Neuronal stem cell (in vitro differentiated cells): ENCODE results near the gene LYRM4.

Source experiments
- DNase-seq: peaks from one replicate; pipeline ENCODE4 v3.0.0-alpha.2; 2013; ENCODE audit warnings: low spot score
- H2AFZ ChIP-seq: one replicate; pipeline ENCODE4 v1.6.1; 2013; ENCODE audit warnings: mild to moderate bottlenecking, low read length, inconsistent platforms
- H2AK5ac ChIP-seq: 2 replicates; pipeline ENCODE4 v1.6.1; 2013; ENCODE audit warnings: low read depth, mild to moderate bottlenecking, inconsistent platforms, low read length, moderate library complexity, mixed read lengths
- H2BK120ac ChIP-seq: 2 replicates; pipeline ENCODE4 v1.6.1; 2013; ENCODE audit warnings: low read depth, mild to moderate bottlenecking, inconsistent platforms, low read length, moderate library complexity, mixed read lengths
- H2BK12ac ChIP-seq: one replicate; pipeline ENCODE4 v1.6.1; 2013; ENCODE audit warnings: low read length, inconsistent platforms
- H2BK15ac ChIP-seq: 2 replicates; pipeline ENCODE4 v1.6.1; 2013; ENCODE audit warnings: mild to moderate bottlenecking, low read length, inconsistent platforms, mixed read lengths
- H2BK5ac ChIP-seq: one replicate; pipeline ENCODE4 v1.6.1; 2013; ENCODE audit warnings: inconsistent platforms, mild to moderate bottlenecking, low read length, moderate library complexity
- H3K14ac ChIP-seq: one replicate; pipeline ENCODE4 v1.6.1; 2013; ENCODE audit warnings: low read length, inconsistent platforms
- H3K18ac ChIP-seq: 2 replicates; pipeline ENCODE4 v1.6.1; 2013; ENCODE audit warnings: low read length, inconsistent platforms
- H3K23ac ChIP-seq: 2 replicates; pipeline ENCODE4 v1.6.1; 2013; ENCODE audit warnings: low read depth, mild to moderate bottlenecking, mixed read lengths, low read length, inconsistent platforms; ENCODE audit not compliant: poor library complexity
- H3K27ac ChIP-seq: replicated peaks from 3 replicates; pipeline ENCODE4 v1.5.1; 2013; ENCODE audit warnings: low read length, inconsistent platforms
- H3K27me3 ChIP-seq, 3 experiments: 2 replicates each; pipeline ENCODE4 v1.6.1; 2013; ENCODE audit warnings: low read length in 3 of 3, mild to moderate bottlenecking in 2 of 3, inconsistent platforms in 1 of 3, low read depth in 1 of 3, mixed read lengths in 1 of 3, moderate library complexity in 1 of 3; ENCODE audit not compliant: control insufficient read depth in 3 of 3, insufficient read depth in 3 of 3
- H3K36me3 ChIP-seq, 2 donors: replicated peaks in 1 of 2; 2 replicates each; pipeline ENCODE4 v1.6.1; 2013; ENCODE audit warnings: low read length in 2 of 2; ENCODE audit not compliant: control insufficient read depth in 2 of 2, insufficient read depth in 2 of 2
- H3K4ac ChIP-seq: 2 replicates; pipeline ENCODE4 v1.6.1; 2013; ENCODE audit warnings: inconsistent platforms, mild to moderate bottlenecking, low read length, moderate library complexity
- H3K4me1 ChIP-seq, 2 donors: 1 replicate in 1 of 2; 2 replicates in 1 of 2; pipeline ENCODE4 v1.6.1; 2013; ENCODE audit warnings: low read length in 2 of 2, low read depth in 1 of 2; ENCODE audit not compliant: control insufficient read depth in 2 of 2, insufficient read depth in 1 of 2
- H3K4me2 ChIP-seq: one replicate; pipeline ENCODE4 v1.6.1; 2013; ENCODE audit warnings: mild to moderate bottlenecking, low read length, inconsistent platforms; ENCODE audit not compliant: insufficient read depth, poor library complexity, severe bottlenecking
- H3K4me3 ChIP-seq, 2 donors: 2 replicates each; pipeline ENCODE4 v1.5.1; 2013; ENCODE audit warnings: low read length in 2 of 2, mild to moderate bottlenecking in 2 of 2, inconsistent platforms in 1 of 2, moderate library complexity in 1 of 2
- H3K79me1 ChIP-seq: one replicate; pipeline ENCODE4 v1.6.1; 2013; ENCODE audit warnings: low read depth, mild to moderate bottlenecking, inconsistent platforms, low read length, moderate library complexity
- H3K9ac ChIP-seq: one replicate; pipeline ENCODE4 v1.6.1; 2013; ENCODE audit warnings: mild to moderate bottlenecking, low read depth, low read length, inconsistent platforms; ENCODE audit not compliant: poor library complexity
- H3K9me3 ChIP-seq, 2 donors: replicated peaks in 1 of 2; 2 replicates each; pipeline versions ENCODE3 to v1.6.1; 2013; ENCODE audit warnings: low read length in 2 of 2, mild to moderate bottlenecking in 2 of 2, inconsistent platforms in 1 of 2, low read depth in 1 of 2, mixed read lengths in 1 of 2, moderate library complexity in 1 of 2; ENCODE audit not compliant: control insufficient read depth in 2 of 2, insufficient read depth in 1 of 2
- H4K8ac ChIP-seq: one replicate; pipeline ENCODE4 v1.6.1; 2013; ENCODE audit warnings: low read depth, mild to moderate bottlenecking, inconsistent platforms, low read length, moderate library complexity
- H4K91ac ChIP-seq: one replicate; pipeline ENCODE4 v1.6.1; 2013; ENCODE audit warnings: low read length, low read depth, mild to moderate bottlenecking, inconsistent platforms; ENCODE audit not compliant: poor library complexity
- WGBS, 2 donors: extraction: QIAGEN DNeasy Blood & Tissue Kit; methylation state at CpG; one replicate each; pipeline ENCODE4 v1.1.7; 2013; ENCODE audit warnings: missing lambda C conversion rate in 2 of 2, mixed read lengths in 1 of 2; ENCODE audit not compliant: insufficient read length in 2 of 2, insufficient replicate concordance in 1 of 2; ENCODE audit errors: extremely low coverage in 2 of 2; 5-methylcytosine and 5-hydroxymethylcytosine counted together

LYRM4 gene

GRCh38 chr6:5277589-5277988 is 16.8 kb upstream of the LYRM4 start:
- Histone ChIP-seq H3K4me3 (no peak overlapping the region), H3K4ac (no peak overlapping the region), H3K23ac (no peak overlapping the region), H3K4me1 (peaks cover 2 to 11% of the 10 kb centered on the region in 2 donors), H3K9me3 (no peaks in the 10 kb centered on the region), H4K91ac (no peak overlapping the region), H3K18ac (no peak overlapping the region), H3K14ac (no peak overlapping the region), H2BK5ac (no peak overlapping the region), H3K36me3 (peaks cover 0 to 2% of the 10 kb centered on the region in 2 donors), H2BK120ac (no peak overlapping the region), H2AFZ (no peak overlapping the region), H3K4me2 (no peak overlapping the region), H3K27ac (no peak overlapping the region), H2AK5ac (no peak overlapping the region), H3K9ac (no peak overlapping the region), H4K8ac (no peak overlapping the region), H3K27me3 (no peaks in the 10 kb centered on the region), H2BK15ac (no peak overlapping the region), H3K79me1 (no peaks in the 10 kb centered on the region), H2BK12ac (no peak overlapping the region)
- DNase-seq: no peak
- no CpG with 5 or more reads among the region's 3 CpGs for WGBS, 2 donors

GRCh38 chr6:5276581-5276980 is 15.8 kb upstream of the LYRM4 start:
- Histone ChIP-seq H2AFZ (no peak overlapping the region), H3K9ac (no peak overlapping the region), H3K36me3 (peaks cover 0 to 3% of the 10 kb centered on the region in 2 donors), H3K4me3 (no peak overlapping the region), H2BK15ac (no peak overlapping the region), H3K14ac (no peak overlapping the region), H2BK5ac (no peak overlapping the region), H4K8ac (no peak overlapping the region), H3K27ac (no peak overlapping the region), H3K79me1 (no peaks in the 10 kb centered on the region), H3K4ac (no peak overlapping the region), H3K4me1 (peaks cover 2 to 11% of the 10 kb centered on the region in 2 donors), H2BK12ac (no peak overlapping the region), H2BK120ac (no peak overlapping the region), H3K23ac (no peak overlapping the region), H3K18ac (no peak overlapping the region), H3K27me3 (no peaks in the 10 kb centered on the region), H3K4me2 (no peak overlapping the region), H2AK5ac (no peak overlapping the region), H4K91ac (no peak overlapping the region), H3K9me3 (no peaks in the 10 kb centered on the region)
- WGBS, 2 donors: no CpG with 5 or more reads among the region's 2 CpGs
- no peak for DNase-seq

- Histone ChIP-seq H2AFZ (no peak overlapping the region), H3K14ac (no peak overlapping the region), H3K36me3 (peaks cover 0 to 3% of the 10 kb centered on the region in 2 donors), H3K4me2 (no peak overlapping the region), H2BK120ac (no peak overlapping the region), H3K27me3 (no peaks in the 10 kb centered on the region), H3K18ac (no peak overlapping the region), H3K4me1 (peaks cover 2 to 11% of the 10 kb centered on the region in 2 donors), H2AK5ac (no peak overlapping the region), H2BK12ac (no peak overlapping the region), H3K4ac (no peak overlapping the region), H3K79me1 (no peaks in the 10 kb centered on the region), H2BK15ac (no peak overlapping the region), H3K4me3 (no peak overlapping the region), H3K9ac (no peak overlapping the region), H3K27ac (no peak overlapping the region), H2BK5ac (no peak overlapping the region), H4K8ac (no peak overlapping the region), H4K91ac (no peak overlapping the region), H3K9me3 (no peaks in the 10 kb centered on the region), H3K23ac (no peak overlapping the region)
- no peak for DNase-seq
- no CpG with 5 or more reads among the region's 2 CpGs for WGBS, 2 donors
These were observed 14.7 kb upstream of the LYRM4 start for GRCh38 chr6:5275497-5275896.

GRCh38 chr6:5274231-5274630 is 13.5 kb upstream of the LYRM4 start:
- H3K36me3 ChIP-seq: peaks cover 0 to 3% of the 10 kb centered on the region in 2 donors
- no peak overlapping the region for H3K14ac ChIP-seq
- H3K79me1 ChIP-seq: no peaks in the 10 kb centered on the region
- H3K27me3 ChIP-seq: no peaks in the 10 kb centered on the region
- no peak overlapping the region for H4K8ac ChIP-seq
- H3K4ac ChIP-seq: no peak overlapping the region
- DNase-seq: no peak
- H3K9ac ChIP-seq: no peak overlapping the region
- H2BK5ac ChIP-seq: no peak overlapping the region
- no peak overlapping the region for H2BK15ac ChIP-seq
- peaks cover 2 to 11% of the 10 kb centered on the region in 2 donors for H3K4me1 ChIP-seq
- H4K91ac ChIP-seq: no peak overlapping the region
- no peak overlapping the region for H3K4me3 ChIP-seq
- H3K27ac ChIP-seq: no peak overlapping the region
- no peak overlapping the region for H2AFZ ChIP-seq
- H3K18ac ChIP-seq: no peak overlapping the region
- H3K23ac ChIP-seq: no peak overlapping the region
- no peak overlapping the region for H2BK12ac ChIP-seq
- no peak overlapping the region for H2BK120ac ChIP-seq
- H2AK5ac ChIP-seq: no peak overlapping the region
- WGBS, 2 donors: no CpG with 5 or more reads among the region's 3 CpGs
- H3K4me2 ChIP-seq: no peak overlapping the region
- H3K9me3 ChIP-seq: no peaks in the 10 kb centered on the region
